Endothelial cell of umbilical vein (primary cell): ENCODE results near the gene MED27. TPM values are rescaled to one million over a fixed set of nuclear protein-coding genes. Genes with fewer than 3 reads are reported as not detected.

Source experiments
- BruUV-seq: library from RNA; stranded (reverse); fragments of 400-500 nt; replicated peaks from 2 replicates; lab custom pipeline; 2021; lab: Mats Ljungman, UMichigan
- CTCF ChIA-PET: fragments of 300-600, 350-600 bp; sonication (Branson Sonifier 250); formaldehyde crosslinking; loops from one replicate; lab custom pipeline; 2021; ENCODE audit warnings: antibody characterized with exemption, inconsistent platforms; lab: Charles Lee
- POLR2A ChIA-PET: fragments of 300-600, 350-600 bp; sonication (Branson Sonifier 250); formaldehyde crosslinking; loops from one replicate; lab custom pipeline; 2021; ENCODE audit warnings: antibody characterized with exemption, inconsistent platforms; lab: Charles Lee
- DNase-seq: peaks from one replicate; pipeline ENCODE4 v3.0.0-alpha.2; 2011; ENCODE audit warnings: low read depth, low spot score
- FAIRE-seq: peaks from 2 replicates; lab custom pipeline; 2011; peaks lifted over from hg19 to GRCh38; lab: Jason Lieb, UNC
- H2AFZ ChIP-seq: 2 replicates; pipeline ENCODE4 v1.6.0; 2012; ENCODE audit warnings: low read depth, low read length, control low read depth, inconsistent platforms
- H3K27ac ChIP-seq: 2 replicates; pipeline ENCODE4 v1.5.1; 2011; ENCODE audit warnings: low read depth, mild to moderate bottlenecking, control low read depth, low read length, moderate library complexity; ENCODE audit not compliant: insufficient read depth
- H3K27me3 ChIP-seq, 2 experiments: 2 replicates each; pipeline versions ENCODE4 v1.6.0 to v1.6.1; 2011; ENCODE audit warnings: low read length in 2 of 2, mixed read lengths in 1 of 2; ENCODE audit not compliant: control insufficient read depth in 2 of 2, insufficient read depth in 2 of 2
- H3K36me3 ChIP-seq, 2 experiments: 2 replicates in 1 of 2; 3 replicates in 1 of 2; pipeline ENCODE4 v1.5.1; 2011; ENCODE audit warnings: low read length in 2 of 2, mild to moderate bottlenecking in 1 of 2, moderate library complexity in 1 of 2; ENCODE audit not compliant: control insufficient read depth in 2 of 2, insufficient read depth in 2 of 2; ENCODE audit errors: extremely low read depth in 1 of 2
- H3K4me1 ChIP-seq: 3 replicates; pipeline ENCODE4 v1.5.1; 2011; ENCODE audit warnings: mild to moderate bottlenecking, low read length; ENCODE audit not compliant: control insufficient read depth, insufficient read depth; ENCODE audit errors: extremely low read depth
- H3K4me2 ChIP-seq: 2 replicates; pipeline ENCODE4 v1.6.1; 2011; ENCODE audit warnings: low read length, control low read depth, mixed read lengths; ENCODE audit not compliant: insufficient read depth
- H3K4me3 ChIP-seq, 3 experiments: fragments of 200-600 bp in 1 of 3; sonication (generic), shearing (Covaris generic) in 1 of 3; replicated peaks in 1 of 3; 2 replicates each; pipeline ENCODE4 v1.5.1; 2011 to 2016; ENCODE audit warnings: control low read depth in 3 of 3, low read length in 3 of 3, mild to moderate bottlenecking in 2 of 3, inconsistent platforms in 1 of 3, low read depth in 1 of 3, moderate library complexity in 1 of 3; ENCODE audit not compliant: insufficient read depth in 1 of 3
- H3K79me2 ChIP-seq: 2 replicates; pipeline ENCODE4 v1.6.0; 2012; ENCODE audit warnings: low read length, inconsistent platforms; ENCODE audit not compliant: control insufficient read depth, insufficient read depth
- H3K9ac ChIP-seq: replicated peaks from 2 replicates; pipeline ENCODE3; 2011; ENCODE audit warnings: low read length, control low read depth; ENCODE audit not compliant: insufficient read depth; ENCODE audit errors: extremely low read depth
- H3K9me1 ChIP-seq: replicated peaks from 3 replicates; pipeline ENCODE4 v1.6.0; 2011; ENCODE audit warnings: mild to moderate bottlenecking, low read length; ENCODE audit not compliant: control insufficient read depth, insufficient read depth; ENCODE audit errors: extremely low read depth
- H3K9me3 ChIP-seq: replicated peaks from 2 replicates; pipeline ENCODE4 v1.5.1; 2012; ENCODE audit warnings: low read length, inconsistent platforms; ENCODE audit not compliant: control insufficient read depth, insufficient read depth
- H4K20me1 ChIP-seq: replicated peaks from 2 replicates; pipeline ENCODE3; 2011; ENCODE audit warnings: mild to moderate bottlenecking, low read length; ENCODE audit not compliant: control insufficient read depth, insufficient read depth; ENCODE audit errors: extremely low read depth
- CTCF ChIP-seq, 2 donors: IDR thresholded peaks; 1 replicate in 1 of 2; 2 replicates in 1 of 2; pipeline ENCODE4 v1.5.1; 2011; ENCODE audit warnings: low read length in 2 of 2, mild to moderate bottlenecking in 2 of 2, moderate library complexity in 2 of 2, control low read depth in 1 of 2, inconsistent platforms in 1 of 2, low read depth in 1 of 2; ENCODE audit not compliant: insufficient read depth in 1 of 2; ENCODE audit errors: extremely low read depth in 1 of 2
- EZH2 ChIP-seq: IDR thresholded peaks from 2 replicates; pipeline ENCODE4 v1.6.1; 2012; ENCODE audit warnings: borderline replicate concordance, low read depth, mild to moderate bottlenecking, moderate library complexity, low read length, inconsistent platforms; ENCODE audit not compliant: severe bottlenecking
- FOS ChIP-seq: IDR thresholded peaks from 2 replicates; pipeline ENCODE4 v1.6.1; 2011; ENCODE audit warnings: mild to moderate bottlenecking, low read length, moderate library complexity, borderline replicate concordance; ENCODE audit not compliant: insufficient read depth
- GATA2 ChIP-seq: IDR thresholded peaks from 2 replicates; pipeline ENCODE4 v1.7.0; 2011; ENCODE audit warnings: low read depth, mild to moderate bottlenecking, moderate library complexity, mixed read lengths, low read length; ENCODE audit not compliant: insufficient read length, insufficient read depth
- JUN ChIP-seq: IDR thresholded peaks from 2 replicates; pipeline ENCODE4 v1.6.1; 2011; ENCODE audit warnings: borderline replicate concordance, low read depth; ENCODE audit not compliant: insufficient read length, insufficient read depth
- MAX ChIP-seq: IDR thresholded peaks from 2 replicates; pipeline ENCODE4 v1.6.1; 2011; ENCODE audit not compliant: insufficient read depth, insufficient read length
- MYC ChIP-seq: IDR thresholded peaks from one replicate; pipeline ENCODE4 v1.6.1; 2011; ENCODE audit warnings: mild to moderate bottlenecking, low read depth, low read length
- POLR2A ChIP-seq: IDR thresholded peaks from 2 replicates; pipeline ENCODE4 v1.6.1; 2012; ENCODE audit warnings: low read depth, mild to moderate bottlenecking, control low read depth, low read length
- POLR2AphosphoS5 ChIP-seq: IDR thresholded peaks from 2 replicates; pipeline ENCODE4 v1.6.1; 2012; ENCODE audit warnings: low read depth, mild to moderate bottlenecking, control low read depth, low read length, moderate library complexity; ENCODE audit not compliant: insufficient read depth
- dilution Hi-C: fragments of 300-500 bp; cut with MboI; formaldehyde crosslinking; loops from one replicate; pipeline ENCODE4 v1.15.0; 2019; ENCODE audit warnings: low sequenced_read_pairs; ENCODE audit not compliant: extremely low pct_ligation_motif_present
- intact Hi-C: fragments of 100-400 bp; cut with micrococcal nuclease; formaldehyde crosslinking; loops from one replicate; pipeline ENCODE4 v1.10.0; 2022
- polyA plus RNA-seq, 4 experiments: library from polyadenylated mRNA; depleted of rRNA in 3 of 4; stranded (reverse) in 3 of 4; unstranded in 1 of 4; fragments of >200 nt; gene quantifications; 2 replicates each; pipeline versions ENCODE4 v1.2.1 to v1.2.3, GENCODE V29; 2011 to 2012; ENCODE audit warnings: missing spikeins in 1 of 4
- total RNA-seq: library from RNA; stranded (reverse); gene quantifications from 2 replicates; pipeline ENCODE4 v1.2.3, GENCODE V29; 2021

The MED27 gene
- total and polyA plus RNA-seq, 2 donors (not counting 3 experiments of a cell fraction or from before 2014, with no cell fraction given) = 27.9 to 47.8 TPM

- no peak overlapping the region for H2AFZ ChIP-seq
- DNase-seq (no peak), FAIRE-seq (no peak)
- intact Hi-C loops = no loop called here
- no peaks in the 10 kb centered on the region for H3K27me3 ChIP-seq
- dilution Hi-C loops = no loop called here
- no peak overlapping the region for H3K27ac ChIP-seq
- H4K20me1 ChIP-seq = peaks cover 4% of the 10 kb centered on the region
- TF ChIP-seq CTCF (IDR thresholded peaks at IDR 0.05; ENCODE audit: extremely low read depth in 1 of 2, insufficient read depth in 1 of 2, low read depth in 1 of 2, low read length in 2 of 2) (no peak), MAX (no peak), MYC (no peak), POLR2AphosphoS5 (no peak), FOS (peak; percentile 66), EZH2 (no peak), JUN (no peak), POLR2A (no peak), GATA2 (peak; percentile 87)
- ChIA-PET POLR2A (no interaction called here), CTCF (interaction anchor here (0.7 to 1.2 kb wide), 2 partner anchors 12 to 27 kb away, joined by 3 read pairs; no protein-coding TSS in a partner anchor)
- H3K4me2 ChIP-seq = no peak overlapping the region
- H3K36me3 ChIP-seq = peaks cover 0 to 2% of the 10 kb centered on the region in 2 experiments
- no peaks in the 10 kb centered on the region for H3K9me3 ChIP-seq
- H3K4me3 ChIP-seq = no peak overlapping the region
- no TSS peak for BruUV-seq
- no peaks in the 10 kb centered on the region for H3K79me2 ChIP-seq
- H3K9ac ChIP-seq = no peak overlapping the region
- peaks cover 8% of the 10 kb centered on the region for H3K4me1 ChIP-seq
- H3K9me1 ChIP-seq = no peaks in the 10 kb centered on the region
Measured at GRCh38 chr9:132008184-132008803, 71.4 kb downstream of the MED27 start.
